Thyroid gland (tissue), 4 donors: Measurements from ENCODE around the gene PIWIL1.

Experiments used
- CTCF ChIP-seq, 6 experiments: fragments of 200-600 bp in 3 of 6; fragments of 450-650 bp in 3 of 6; sonication (generic) in 3 of 6; IDR thresholded peaks; one replicate each; pipeline ENCODE4 v1.5.1; 2016 to 2019; ENCODE audit warnings: antibody characterized with exemption in 6 of 6, mild to moderate bottlenecking in 2 of 6, inconsistent platforms in 1 of 6, moderate library complexity in 1 of 6
- POLR2A ChIP-seq, 2 donors: fragments of 450-650 bp; IDR thresholded peaks; one replicate each; pipeline ENCODE4 v1.6.1; 2017; ENCODE audit warnings: antibody characterized with exemption in 2 of 2, mild to moderate bottlenecking in 2 of 2, moderate library complexity in 1 of 2

- no peak for TF ChIP-seq CTCF (IDR thresholded peaks at IDR 0.05)
- no peak for TF ChIP-seq POLR2A (IDR thresholded peaks at IDR 0.05)
Observed at GRCh38 chr12:130336723-130337487, 782 bp upstream of the PIWIL1 start.
